Lung (tissue), 12 donors: ENCODE results near the gene CHSY1. TPM values are rescaled to one million over a fixed set of nuclear protein-coding genes. Genes with fewer than 3 reads are reported as not detected.

Experiments used
- ATAC-seq: fragments of 200-7000 bp; cut with Tn5 transposase; one replicate; pipeline ENCODE4 v1.9.1; 2020; ENCODE audit warnings: moderate number of reproducible peaks; ENCODE audit not compliant: insufficient read depth, low FRiP score
- DNase-seq, 3 donors: peaks; one replicate each; pipeline ENCODE4 v3.0.0-alpha.2; 2013 to 2017
- H3K27ac ChIP-seq, 2 donors: one replicate each; pipeline ENCODE4 v1.5.1; 2013; ENCODE audit warnings: mild to moderate bottlenecking in 2 of 2, moderate library complexity in 2 of 2, control low read depth in 1 of 2, inconsistent platforms in 1 of 2, low read depth in 1 of 2, low read length in 1 of 2
- H3K27me3 ChIP-seq, 3 donors: one replicate each; pipeline ENCODE4 v1.5.1; 2013; ENCODE audit warnings: low read length in 2 of 3; ENCODE audit not compliant: control insufficient read depth in 3 of 3, insufficient read depth in 3 of 3
- H3K36me3 ChIP-seq, 4 donors: one replicate each; pipeline ENCODE4 v1.5.1; 2013; ENCODE audit warnings: low read length in 4 of 4, mild to moderate bottlenecking in 1 of 4, moderate library complexity in 1 of 4; ENCODE audit not compliant: control insufficient read depth in 4 of 4, insufficient read depth in 4 of 4
- H3K4me1 ChIP-seq, 5 donors: one replicate each; pipeline ENCODE4 v1.5.1; 2013; ENCODE audit warnings: low read length in 5 of 5, mild to moderate bottlenecking in 2 of 5, moderate library complexity in 1 of 5; ENCODE audit not compliant: control insufficient read depth in 5 of 5, insufficient read depth in 5 of 5
- H3K4me3 ChIP-seq: one replicate; pipeline ENCODE4 v1.5.1; 2013; ENCODE audit warnings: mild to moderate bottlenecking, control low read depth, moderate library complexity
- H3K9ac ChIP-seq, 2 donors: one replicate each; pipeline ENCODE4 v1.5.1; 2013; ENCODE audit warnings: low read length in 2 of 2, control low read depth in 1 of 2; ENCODE audit not compliant: insufficient read depth in 1 of 2
- H3K9me3 ChIP-seq, 4 donors: one replicate each; pipeline ENCODE4 v1.5.1; 2013; ENCODE audit warnings: low read length in 3 of 4, mild to moderate bottlenecking in 1 of 4, moderate library complexity in 1 of 4; ENCODE audit not compliant: control insufficient read depth in 4 of 4, insufficient read depth in 3 of 4
- WGBS, 2 donors: extraction: QIAGEN DNeasy Blood & Tissue Kit; methylation state at CpG; one replicate each; pipeline ENCODE4 v1.1.7; 2013; 5-methylcytosine and 5-hydroxymethylcytosine counted together
- polyA plus RNA-seq, 2 donors: library from polyadenylated mRNA; stranded (reverse); fragments of 200-250 nt; gene quantifications; one replicate each; pipeline ENCODE4 v1.2.1, GENCODE V29; 2013
- total RNA-seq, 2 donors: library from RNA; depleted of rRNA in 1 of 2; stranded (reverse); fragments of >200 nt in 1 of 2; gene quantifications; one replicate each; pipeline ENCODE4 v1.2.1, GENCODE V29; 2014 to 2021
- TF ChIP-seq, protein P1 (sequence below): IDR thresholded peaks from 2 replicates; pipeline ENCODE4 v1.5.1; 2012; ENCODE audit warnings: mild to moderate bottlenecking; ENCODE audit errors: control extremely low read depth, extremely low read depth
- donor health status: control.
- donor health status: control.
- donor health status: Bipolar disorder and iron deficiency.
- donor health status: healthy.
- donor health status: DM: yes; HTN: yes; CAD: no.

Gene CHSY1
- total and polyA plus RNA-seq, 4 donors, result 11.8 to 52.2 (median 30.4) TPM

DNA sequence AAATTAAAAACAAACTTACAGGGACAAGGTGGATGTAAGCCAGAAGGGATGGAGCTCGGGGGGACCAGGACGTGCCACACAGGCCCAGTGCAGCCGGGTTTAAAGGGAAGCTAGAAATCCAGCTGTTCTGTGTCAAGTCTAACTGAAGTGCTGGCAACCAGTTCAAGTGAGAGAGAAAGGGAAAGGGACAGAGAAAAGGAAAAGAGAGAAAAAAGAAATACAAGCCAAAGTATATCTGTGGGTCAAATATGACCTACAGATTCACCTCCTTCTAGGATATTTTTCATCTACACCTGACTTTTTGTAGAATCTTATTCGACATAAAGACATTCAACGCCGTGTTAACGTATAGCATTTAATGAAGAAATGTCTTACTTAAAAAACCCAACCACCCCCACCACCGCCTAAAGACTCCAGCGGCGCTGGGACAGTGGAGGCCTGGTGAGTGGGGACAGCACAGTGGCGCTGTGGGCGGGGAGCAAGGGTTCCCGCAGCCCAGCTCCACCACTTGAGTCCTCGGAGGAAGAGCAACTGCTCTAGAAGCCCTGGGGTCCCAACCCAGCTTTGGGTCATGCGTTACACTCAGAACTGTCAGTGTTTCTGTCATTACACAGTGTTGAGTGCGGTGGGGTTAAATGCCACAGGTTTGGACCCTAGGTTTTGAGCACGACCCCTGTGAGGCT, 62.3 kb downstream of the CHSY1 start:
- TF ChIP-seq, protein P1, sequence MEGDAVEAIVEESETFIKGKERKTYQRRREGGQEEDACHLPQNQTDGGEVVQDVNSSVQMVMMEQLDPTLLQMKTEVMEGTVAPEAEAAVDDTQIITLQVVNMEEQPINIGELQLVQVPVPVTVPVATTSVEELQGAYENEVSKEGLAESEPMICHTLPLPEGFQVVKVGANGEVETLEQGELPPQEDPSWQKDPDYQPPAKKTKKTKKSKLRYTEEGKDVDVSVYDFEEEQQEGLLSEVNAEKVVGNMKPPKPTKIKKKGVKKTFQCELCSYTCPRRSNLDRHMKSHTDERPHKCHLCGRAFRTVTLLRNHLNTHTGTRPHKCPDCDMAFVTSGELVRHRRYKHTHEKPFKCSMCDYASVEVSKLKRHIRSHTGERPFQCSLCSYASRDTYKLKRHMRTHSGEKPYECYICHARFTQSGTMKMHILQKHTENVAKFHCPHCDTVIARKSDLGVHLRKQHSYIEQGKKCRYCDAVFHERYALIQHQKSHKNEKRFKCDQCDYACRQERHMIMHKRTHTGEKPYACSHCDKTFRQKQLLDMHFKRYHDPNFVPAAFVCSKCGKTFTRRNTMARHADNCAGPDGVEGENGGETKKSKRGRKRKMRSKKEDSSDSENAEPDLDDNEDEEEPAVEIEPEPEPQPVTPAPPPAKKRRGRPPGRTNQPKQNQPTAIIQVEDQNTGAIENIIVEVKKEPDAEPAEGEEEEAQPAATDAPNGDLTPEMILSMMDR, result no peak
- peaks cover 20 to 95% (median 28%) of the 10 kb centered on the region in 5 donors for H3K4me1 ChIP-seq
- H3K9me3 ChIP-seq, result no peaks in the 10 kb centered on the region
- ATAC-seq (no peak), DNase-seq (peak in 2 of 3 donors; percentile 80 to 93)
- no peak overlapping the region for H3K4me3 ChIP-seq
- no peaks in the 10 kb centered on the region for H3K27me3 ChIP-seq
- peaks cover 0 to 2% (median 0%) of the 10 kb centered on the region in 4 donors for H3K36me3 ChIP-seq
- peak overlapping the region in 1 of 2 donors; percentile 85 for H3K9ac ChIP-seq
- peak overlapping the region; percentile 68 to 71 for H3K27ac ChIP-seq
- 88 to 89% methylated on average over 17 of the region's 17 CpGs for WGBS, 2 donors

DNA sequence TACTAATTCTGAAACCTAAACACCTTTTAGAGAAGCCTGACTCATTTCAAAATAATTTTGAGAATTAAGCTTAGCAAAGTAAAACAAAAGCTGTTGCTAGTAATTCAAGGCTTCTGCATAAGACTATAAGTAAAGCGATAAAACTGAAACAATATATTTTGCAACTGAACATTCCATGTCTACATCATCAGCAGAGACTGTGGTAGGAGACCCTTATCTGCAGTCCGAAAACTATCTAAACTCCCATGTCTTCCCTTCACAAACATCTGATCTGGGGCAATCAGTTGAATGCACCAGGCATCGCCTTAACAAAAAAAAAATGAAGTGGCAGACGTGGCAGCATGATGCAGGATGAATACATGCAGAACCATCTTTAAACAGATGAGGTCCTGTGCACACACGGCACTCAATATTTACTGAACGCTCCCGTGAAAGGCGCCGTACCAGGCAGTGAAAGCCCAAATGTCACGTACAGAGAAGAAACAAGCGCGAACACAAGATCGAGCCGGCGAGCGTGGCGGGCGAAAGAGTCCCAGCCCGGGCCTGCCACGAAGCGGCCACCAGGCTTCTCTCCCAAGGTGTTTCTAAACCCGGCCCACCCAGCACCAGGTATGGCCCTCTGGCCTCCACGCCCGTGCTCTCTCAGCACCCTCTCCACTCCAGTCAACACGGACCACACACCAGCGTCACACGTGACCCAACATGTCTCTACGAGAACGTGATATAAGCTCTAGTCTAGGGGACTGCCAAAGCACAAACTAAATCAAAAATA, 63.0 kb downstream of the CHSY1 start:
- Histone ChIP-seq H3K4me1 (peaks cover 22 to 95% (median 26%) of the 10 kb centered on the region in 5 donors), H3K4me3 (no peak overlapping the region), H3K36me3 (peaks cover 0 to 2% (median 0%) of the 10 kb centered on the region in 4 donors), H3K27ac (peak overlapping the region; percentile 68 to 71), H3K9me3 (no peaks in the 10 kb centered on the region), H3K9ac (peak overlapping the region in 1 of 2 donors; percentile 85), H3K27me3 (no peaks in the 10 kb centered on the region)
- peak in 2 of 3 donors; percentile 80 to 92 for DNase-seq
- ATAC-seq, result no peak
- 72 to 85% methylated on average over 29 of the region's 29 CpGs for WGBS, 2 donors
- TF ChIP-seq, protein P1, result no peak

DNA sequence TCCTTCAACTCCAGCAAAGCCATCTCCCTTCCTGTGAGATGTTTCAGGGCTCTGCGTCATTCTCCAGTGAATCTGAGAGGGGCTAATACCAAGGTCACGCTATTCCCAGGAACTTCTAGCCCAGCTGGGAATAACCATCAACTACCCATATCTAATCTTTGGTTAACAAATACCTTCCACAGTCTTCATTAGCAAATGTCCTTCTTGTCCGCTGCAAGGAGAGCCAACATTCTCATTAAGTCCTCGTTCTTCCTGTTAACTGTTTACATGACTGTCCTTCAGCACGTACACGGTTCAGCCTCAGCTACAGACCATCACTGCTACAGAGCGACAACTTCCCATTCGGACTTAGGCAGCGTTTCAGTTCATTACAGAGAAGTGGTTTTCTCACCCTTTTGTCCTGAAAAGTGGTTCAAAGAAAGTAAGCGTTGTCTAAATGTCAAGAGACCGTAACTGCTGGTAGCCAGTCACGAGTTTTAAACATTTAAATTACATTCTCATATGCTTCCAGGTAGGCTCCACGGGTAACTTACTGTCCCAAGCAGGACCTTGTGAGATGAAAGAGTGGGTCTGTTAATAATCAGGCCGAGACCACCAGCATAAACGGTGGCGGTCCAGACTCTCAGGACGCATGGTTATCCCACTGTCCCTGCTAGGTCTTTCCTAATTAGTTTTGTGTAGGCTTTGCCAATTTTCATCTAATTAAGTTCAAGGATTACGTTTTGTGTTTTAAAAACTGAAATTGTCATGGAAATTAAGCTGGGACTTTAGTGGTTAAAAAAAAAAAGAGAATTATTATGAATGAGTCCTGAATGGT, 63.8 kb downstream of the CHSY1 start:
- peak overlapping the region; percentile 80 to 82 for H3K27ac ChIP-seq
- no peaks in the 10 kb centered on the region for H3K9me3 ChIP-seq
- H3K36me3 ChIP-seq, result no peaks in the 10 kb centered on the region
- peak overlapping the region; percentile 7 for H3K4me3 ChIP-seq
- no peaks in the 10 kb centered on the region for H3K27me3 ChIP-seq
- TF ChIP-seq, protein P1, result no peak
- ATAC-seq (peak; percentile 24), DNase-seq (peak; percentile 65 to 90 (median 86))
- H3K9ac ChIP-seq, result peak overlapping the region in 1 of 2 donors; percentile 85
- 40 to 47% methylated on average over 18 of the region's 18 CpGs for WGBS, 2 donors
- peaks cover 22 to 95% (median 27%) of the 10 kb centered on the region in 5 donors for H3K4me1 ChIP-seq
